Measurements from ENCODE around the gene ACACA.

- TF ChIP-seq CTCF (IDR thresholded peaks at IDR 0.05) (no peak), POLR2A (IDR thresholded peaks at IDR 0.05) (no peak)
Measured at GRCh38 chr17:37385474-37385990, 21.1 kb downstream of the ACACA start.

All from adrenal gland (tissue), 5 donors.